G401 (cell line): ENCODE measurements around the gene RPL13. TPM values are rescaled to one million over a fixed set of nuclear protein-coding genes. Genes with fewer than 3 reads are reported as not detected.
"Not testable (repeated sequence)": the region's sequence is repeated elsewhere in the genome, so short reads cannot be mapped to it uniquely, and the experiment has no call there.

Source experiments
- DNase-seq: peaks from one replicate; pipeline ENCODE4 v3.0.0-alpha.2; 2015; ENCODE audit warnings: low spot score
- in situ Hi-C: cut with HindIII; loops from 2 replicates; pipeline ENCODE4 v1.10.0; 2016; ENCODE audit warnings: low sequenced_read_pairs, mixed read lengths
- total RNA-seq: library from RNA; depleted of rRNA; stranded (reverse); fragments of >200 nt; shearing (Covaris generic); gene quantifications from 2 replicates; pipeline ENCODE4 v1.2.3, GENCODE V29; 2014

The RPL13 gene
- total RNA-seq, 1 experiment from 2014 or later: 5,258 TPM

- DNase-seq: no peak
- in situ Hi-C loops: no loop called here
Observed at GRCh38 chr16:89573826-89574680, 13.6 kb downstream of the RPL13 start.

- no peak for DNase-seq
- in situ Hi-C loops: no loop called here
Observed at GRCh38 chr16:89574681-89575246, 14.3 kb downstream of the RPL13 start.

GRCh38 chr16:89575247-89576152 lies 15.0 kb downstream of the RPL13 start, which contains the start of gene CPNE7:
TSS of gene CPNE7 (plus strand) at chr16:89575758. CDS start at chr16:89575898, 140 bp downstream.
- in situ Hi-C loops: no loop called here
- DNase-seq: no peak

GRCh38 chr16:89576153-89577054 lies 15.9 kb downstream of the RPL13 start:
- in situ Hi-C loops: no loop called here
- no peak for DNase-seq

GRCh38 chr16:89577055-89577759 lies 16.7 kb downstream of the RPL13 start:
- no peak for DNase-seq
- in situ Hi-C loops: no loop called here

GRCh38 chr16:89579351-89579750 lies 18.9 kb downstream of the RPL13 start:
- in situ Hi-C loops: no loop called here
- DNase-seq: no peak

GRCh38 chr16:89581045-89581695 lies 20.7 kb downstream of the RPL13 start:
- in situ Hi-C loops: no loop called here
- no peak for DNase-seq

- DNase-seq: no peak
- in situ Hi-C loops: no loop called here
Observed at GRCh38 chr16:89581861-89582563, 21.5 kb downstream of the RPL13 start.

GRCh38 chr16:89582614-89583196 lies 22.2 kb downstream of the RPL13 start:
- in situ Hi-C loops: no loop called here
- no peak for DNase-seq

GRCh38 chr16:89583197-89583894 lies 22.9 kb downstream of the RPL13 start:
- DNase-seq: no peak
- in situ Hi-C loops: no loop called here

GRCh38 chr16:89583895-89584644 lies 23.6 kb downstream of the RPL13 start:
- DNase-seq: no peak
- in situ Hi-C loops: no loop called here

- DNase-seq: no peak
Observed at GRCh38 chr16:89584768-89585549, 24.5 kb downstream of the RPL13 start.

GRCh38 chr16:89586218-89586617 lies 25.7 kb downstream of the RPL13 start:
- in situ Hi-C loops: no loop called here
- no peak for DNase-seq

More at GRCh38 chr16:89584768-89585549, 24.5 kb downstream of the RPL13 start:
- in situ Hi-C loops: no loop called here

GRCh38 chr16:89586853-89587252 lies 26.4 kb downstream of the RPL13 start:
- no peak for DNase-seq
- in situ Hi-C loops: no loop called here

GRCh38 chr16:89587676-89588075 lies 27.2 kb downstream of the RPL13 start:
- in situ Hi-C loops, DNase-seq: not testable (repeated sequence)
